Mesendoderm (in vitro differentiated cells): Measurements from ENCODE around the gene SYNE2.
"Not testable (repeated sequence)": the region's sequence is repeated elsewhere in the genome, so short reads cannot be mapped to it uniquely, and the experiment has no call there.

Experiments
- DNase-seq: peaks from one replicate; pipeline ENCODE4 v3.0.0; 2013
- H2AK5ac ChIP-seq: 2 replicates; pipeline ENCODE4 v1.6.1; 2013; ENCODE audit warnings: low read length, inconsistent platforms
- H2BK120ac ChIP-seq: 2 replicates; pipeline ENCODE4 v1.6.1; 2013; ENCODE audit warnings: low read depth, mild to moderate bottlenecking, low read length, moderate library complexity, mixed read lengths
- H2BK15ac ChIP-seq: replicated peaks from 2 replicates; pipeline ENCODE4 v1.6.1; 2013; ENCODE audit warnings: low read depth, mild to moderate bottlenecking, moderate library complexity
- H2BK5ac ChIP-seq: 2 replicates; pipeline ENCODE4 v1.6.1; 2013; ENCODE audit warnings: low read length, inconsistent platforms
- H3K18ac ChIP-seq: 2 replicates; pipeline ENCODE4 v1.6.1; 2013; ENCODE audit warnings: mild to moderate bottlenecking, low read length, mixed read lengths
- H3K23ac ChIP-seq: one replicate; pipeline ENCODE4 v1.6.1; 2013; ENCODE audit warnings: low read length
- H3K27ac ChIP-seq: 2 replicates; pipeline ENCODE4 v1.5.1; 2013; ENCODE audit warnings: low read depth, mild to moderate bottlenecking, inconsistent platforms, low read length, moderate library complexity
- H3K27me3 ChIP-seq: 2 replicates; pipeline ENCODE4 v1.6.1; 2013; ENCODE audit warnings: low read length, control low read depth, mild to moderate bottlenecking, inconsistent platforms; ENCODE audit not compliant: insufficient read depth, poor library complexity
- H3K36me3 ChIP-seq: 2 replicates; pipeline ENCODE4 v1.6.1; 2013; ENCODE audit warnings: low read length, inconsistent platforms; ENCODE audit not compliant: control insufficient read depth, insufficient read depth
- H3K4ac ChIP-seq: one replicate; pipeline ENCODE4 v1.6.1; 2013; ENCODE audit warnings: low read depth, mild to moderate bottlenecking, low read length, moderate library complexity
- H3K4me1 ChIP-seq: 2 replicates; pipeline ENCODE4 v1.6.1; 2013; ENCODE audit warnings: low read depth, low read length, inconsistent platforms; ENCODE audit not compliant: control insufficient read depth
- H3K4me2 ChIP-seq: 2 replicates; pipeline ENCODE4 v1.6.1; 2013; ENCODE audit warnings: low read length
- H3K4me3 ChIP-seq: 2 replicates; pipeline ENCODE4 v1.5.1; 2013; ENCODE audit warnings: mild to moderate bottlenecking, low read length
- H3K56ac ChIP-seq: one replicate; pipeline ENCODE4 v1.6.1; 2013; ENCODE audit warnings: low read length
- H3K79me1 ChIP-seq: 2 replicates; pipeline ENCODE4 v1.6.1; 2013; ENCODE audit warnings: low read length, inconsistent platforms
- H3K79me2 ChIP-seq: 2 replicates; pipeline ENCODE4 v1.6.1; 2013; ENCODE audit warnings: mild to moderate bottlenecking, low read length; ENCODE audit not compliant: control insufficient read depth, insufficient read depth
- H3K9ac ChIP-seq: 2 replicates; pipeline ENCODE4 v1.6.1; 2013; ENCODE audit warnings: low read length, inconsistent platforms
- H4K5ac ChIP-seq: one replicate; pipeline ENCODE4 v1.6.1; 2013; ENCODE audit warnings: low read length
- H4K8ac ChIP-seq: one replicate; pipeline ENCODE4 v1.6.1; 2013; ENCODE audit warnings: low read depth, mild to moderate bottlenecking, control low read depth, low read length, moderate library complexity
- WGBS: extraction: QIAGEN DNeasy Blood & Tissue Kit; methylation state at CpG from one replicate; pipeline ENCODE4 v1.1.7; 2013; ENCODE audit warnings: low lambda C conversion rate, missing lambda C conversion rate; ENCODE audit not compliant: insufficient coverage; ENCODE audit errors: extremely low coverage; 5-methylcytosine and 5-hydroxymethylcytosine counted together

SYNE2 gene

DNA sequence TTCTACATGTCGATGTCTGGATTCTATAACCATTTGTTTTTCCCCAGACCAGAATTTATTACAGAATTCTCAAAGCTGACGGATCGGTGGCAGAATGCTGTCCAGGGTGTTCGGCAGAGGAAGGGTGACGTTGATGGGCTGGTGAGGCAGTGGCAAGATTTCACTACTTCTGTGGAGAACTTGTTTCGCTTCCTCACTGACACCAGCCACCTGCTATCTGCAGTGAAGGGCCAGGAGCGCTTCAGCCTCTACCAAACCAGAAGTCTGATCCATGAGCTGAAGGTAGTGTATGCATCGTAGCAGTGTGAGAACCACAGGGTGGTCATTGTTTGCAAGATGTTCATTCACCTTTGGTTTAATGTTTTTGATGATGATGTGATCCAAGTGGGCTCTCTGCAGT is 317.4 kb downstream of the SYNE2 start:
- no peak overlapping the region for H3K4ac ChIP-seq
- no peak overlapping the region for H2BK15ac ChIP-seq
- no peak overlapping the region for H3K9ac ChIP-seq
- no peak overlapping the region for H3K18ac ChIP-seq
- H3K4me3 ChIP-seq = no peak overlapping the region
- H3K23ac ChIP-seq = no peak overlapping the region
- no peak overlapping the region for H3K27ac ChIP-seq
- no peaks in the 10 kb centered on the region for H3K79me1 ChIP-seq
- H2BK5ac ChIP-seq = no peak overlapping the region
- no peak overlapping the region for H2AK5ac ChIP-seq
- no peak for DNase-seq
- no peak overlapping the region for H4K8ac ChIP-seq
- no peak overlapping the region for H4K5ac ChIP-seq
- H3K56ac ChIP-seq = no peak overlapping the region
- no peaks in the 10 kb centered on the region for H3K79me2 ChIP-seq
- no CpG with 5 or more reads among the region's 8 CpGs for WGBS
- H3K4me2 ChIP-seq = no peak overlapping the region
- no peak overlapping the region for H2BK120ac ChIP-seq
- H3K36me3 ChIP-seq = no peaks in the 10 kb centered on the region
- H3K4me1 ChIP-seq = no peaks in the 10 kb centered on the region
- no peaks in the 10 kb centered on the region for H3K27me3 ChIP-seq

DNA sequence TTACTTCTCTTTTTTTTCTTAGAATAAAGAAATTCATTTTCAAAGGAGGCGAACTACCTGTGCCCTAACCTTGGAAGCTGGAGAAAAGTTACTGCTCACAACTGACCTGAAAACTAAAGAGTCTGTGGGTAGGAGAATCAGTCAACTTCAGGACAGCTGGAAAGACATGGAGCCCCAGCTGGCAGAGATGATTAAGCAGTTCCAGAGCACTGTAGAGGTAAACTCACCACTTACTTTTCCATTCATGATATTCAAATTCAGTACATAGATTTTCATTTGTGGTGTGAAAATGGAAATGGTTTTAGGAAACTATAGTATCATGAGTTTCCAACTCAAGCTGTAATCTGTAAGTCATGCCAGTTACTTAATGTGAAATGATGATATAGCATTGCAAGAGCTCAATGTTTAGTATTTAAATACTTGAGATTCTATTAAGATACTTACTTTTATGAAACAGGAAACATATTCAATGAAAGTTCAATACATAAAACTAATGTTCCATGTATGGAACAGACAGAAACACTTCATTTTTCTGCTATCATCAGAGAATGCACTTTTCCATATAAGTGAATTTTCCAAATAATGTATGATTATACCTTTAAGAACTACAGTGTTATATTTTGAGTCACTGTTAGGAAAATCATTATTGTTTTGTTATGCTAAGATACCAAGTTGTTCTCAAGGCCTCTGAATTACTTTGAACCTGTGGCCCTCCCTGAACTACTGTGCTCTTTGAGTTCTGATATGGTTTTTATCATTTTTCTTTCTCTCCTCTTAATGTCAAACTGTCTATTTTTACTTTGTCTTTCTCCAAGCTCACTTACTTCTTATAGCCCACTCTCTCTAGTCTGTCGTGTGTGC is 322.3 kb downstream of the SYNE2 start:
- no CpG with 5 or more reads among the region's 2 CpGs for WGBS
- no peaks in the 10 kb centered on the region for H3K79me2 ChIP-seq
- H3K23ac ChIP-seq = no peak overlapping the region
- no peak for DNase-seq
- H3K18ac ChIP-seq = no peak overlapping the region
- no peak overlapping the region for H3K56ac ChIP-seq
- no peak overlapping the region for H2AK5ac ChIP-seq
- no peak overlapping the region for H4K8ac ChIP-seq
- no peak overlapping the region for H2BK5ac ChIP-seq
- H3K4me1 ChIP-seq = no peaks in the 10 kb centered on the region
- H3K4ac ChIP-seq = no peak overlapping the region
- H3K4me2 ChIP-seq = no peak overlapping the region
- no peak overlapping the region for H3K9ac ChIP-seq
- H2BK15ac ChIP-seq = no peak overlapping the region
- no peak overlapping the region for H2BK120ac ChIP-seq
- no peaks in the 10 kb centered on the region for H3K36me3 ChIP-seq
- H3K27me3 ChIP-seq = no peaks in the 10 kb centered on the region
- no peak overlapping the region for H3K27ac ChIP-seq
- H3K79me1 ChIP-seq = no peaks in the 10 kb centered on the region
- no peak overlapping the region for H3K4me3 ChIP-seq
- H4K5ac ChIP-seq = no peak overlapping the region

DNA sequence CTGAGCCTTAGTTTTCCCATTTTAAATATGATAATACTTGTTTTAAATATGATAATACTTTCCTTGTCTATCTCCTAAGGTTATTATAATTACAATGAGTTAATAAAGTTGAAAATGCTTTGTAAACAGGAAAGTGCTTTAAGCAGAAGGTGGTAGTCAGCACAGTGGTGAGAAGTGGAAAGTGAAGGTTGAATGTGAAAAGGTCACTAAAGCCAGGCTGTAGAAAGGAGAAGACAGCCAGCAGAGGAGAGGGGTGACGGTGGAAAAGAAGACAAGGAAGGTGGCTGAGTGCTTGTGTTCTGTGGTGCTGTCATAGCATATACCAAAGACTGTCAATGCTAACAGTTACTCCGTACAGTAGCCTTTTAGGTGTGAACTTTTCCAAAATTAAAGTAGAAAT is 323.5 kb downstream of the SYNE2 start:
- H3K56ac ChIP-seq = no peak overlapping the region
- H2AK5ac ChIP-seq = no peak overlapping the region
- no peak overlapping the region for H3K9ac ChIP-seq
- no peak overlapping the region for H2BK5ac ChIP-seq
- no peak overlapping the region for H3K4ac ChIP-seq
- no peak overlapping the region for H3K27ac ChIP-seq
- H3K79me1 ChIP-seq = no peaks in the 10 kb centered on the region
- no peak overlapping the region for H3K4me2 ChIP-seq
- DNase-seq = no peak
- no peak overlapping the region for H3K18ac ChIP-seq
- H4K8ac ChIP-seq = no peak overlapping the region
- no peaks in the 10 kb centered on the region for H3K27me3 ChIP-seq
- H3K4me3 ChIP-seq = no peak overlapping the region
- H3K79me2 ChIP-seq = no peaks in the 10 kb centered on the region
- WGBS = no CpG with 5 or more reads among the region's 2 CpGs
- H3K36me3 ChIP-seq = no peaks in the 10 kb centered on the region
- no peaks in the 10 kb centered on the region for H3K4me1 ChIP-seq
- no peak overlapping the region for H3K23ac ChIP-seq
- H4K5ac ChIP-seq = no peak overlapping the region
- no peak overlapping the region for H2BK120ac ChIP-seq
- H2BK15ac ChIP-seq = no peak overlapping the region

DNA sequence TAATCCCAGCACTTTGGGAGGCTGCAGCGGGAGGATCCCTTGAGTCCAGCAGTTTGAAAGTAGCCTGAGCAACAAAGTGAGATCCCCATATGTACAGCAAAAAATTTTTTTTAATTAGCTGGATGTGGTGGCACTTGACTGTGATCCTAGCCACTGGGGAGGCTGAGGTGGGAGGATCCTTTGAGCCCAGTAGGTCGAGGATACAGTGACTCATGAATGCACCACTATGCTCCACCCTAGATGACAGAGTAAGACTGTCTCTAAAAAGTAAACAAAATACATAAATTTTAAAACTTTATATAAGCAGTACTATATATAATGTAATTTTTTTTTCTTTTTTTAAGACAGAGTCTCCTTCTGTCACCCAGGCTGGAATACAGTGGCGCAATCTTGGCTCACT is 326.0 kb downstream of the SYNE2 start:
- no peak overlapping the region for H3K4ac ChIP-seq
- no peak overlapping the region for H3K23ac ChIP-seq
- no peak overlapping the region for H3K9ac ChIP-seq
- H2BK120ac ChIP-seq = no peak overlapping the region
- no peak overlapping the region for H2AK5ac ChIP-seq
- no peaks in the 10 kb centered on the region for H3K79me1 ChIP-seq
- no peaks in the 10 kb centered on the region for H3K79me2 ChIP-seq
- H3K4me3 ChIP-seq = no peak overlapping the region
- H2BK15ac ChIP-seq = no peak overlapping the region
- no peak for DNase-seq
- H3K56ac ChIP-seq = no peak overlapping the region
- no peak overlapping the region for H3K4me2 ChIP-seq
- no peak overlapping the region for H4K5ac ChIP-seq
- no peak overlapping the region for H4K8ac ChIP-seq
- no peak overlapping the region for H2BK5ac ChIP-seq
- H3K27me3 ChIP-seq = no peaks in the 10 kb centered on the region
- no peak overlapping the region for H3K18ac ChIP-seq
- H3K4me1 ChIP-seq = no peaks in the 10 kb centered on the region
- no CpG with 5 or more reads among the region's 3 CpGs for WGBS
- H3K36me3 ChIP-seq = no peaks in the 10 kb centered on the region
- no peak overlapping the region for H3K27ac ChIP-seq

DNA sequence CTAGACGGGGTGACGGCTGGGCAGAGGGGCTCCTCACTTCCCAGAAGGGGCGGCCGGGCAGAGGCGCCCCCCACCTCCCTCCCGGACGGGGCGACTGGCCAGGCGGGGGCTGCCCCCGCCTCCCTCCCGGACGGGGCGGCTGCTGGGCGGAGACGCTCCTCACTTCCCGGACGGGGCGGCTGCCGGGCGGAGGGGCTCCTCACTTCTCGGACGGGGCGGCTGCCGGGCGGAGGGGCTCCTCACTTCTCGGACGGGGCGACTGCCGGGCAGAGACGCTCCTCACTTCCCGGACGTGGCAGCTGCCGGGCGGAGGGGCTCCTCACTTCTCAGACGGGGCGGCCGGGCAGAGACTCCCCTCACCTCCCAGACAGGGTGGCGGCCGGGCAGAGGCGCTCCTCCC is 330.1 kb downstream of the SYNE2 start:
- H3K23ac ChIP-seq, H2AK5ac ChIP-seq, H2BK120ac ChIP-seq, H3K27ac ChIP-seq, H2BK5ac ChIP-seq, H3K79me1 ChIP-seq, H3K36me3 ChIP-seq, H3K4ac ChIP-seq, H4K8ac ChIP-seq, DNase-seq, H3K4me2 ChIP-seq, H3K56ac ChIP-seq, H3K18ac ChIP-seq, H3K4me3 ChIP-seq, H3K4me1 ChIP-seq, H2BK15ac ChIP-seq, H4K5ac ChIP-seq, H3K27me3 ChIP-seq, H3K9ac ChIP-seq, H3K79me2 ChIP-seq: not testable (repeated sequence)
- no CpG with 5 or more reads among the region's 40 CpGs for WGBS
